GM19328 (cell line): ENCODE measurements around the gene GBGT1.

Experiments used
- ATAC-seq: cut with Tn5 transposase; IDR thresholded peaks from one replicate; pipeline ENCODE4 v1.9.1; 2021; ENCODE audit warnings: mild to moderate bottlenecking, moderate library complexity; ENCODE audit not compliant: unreplicated experiment

The GBGT1 gene

GRCh38 chr9:133166392-133166791 lies 2.7 kb upstream of the GBGT1 start:
- no peak for ATAC-seq

GRCh38 chr9:133165452-133165730 lies 1.7 kb upstream of the GBGT1 start:
- ATAC-seq: no peak

GRCh38 chr9:133164191-133164590 lies 477 bp upstream of the GBGT1 start:
- no peak for ATAC-seq

- no peak for ATAC-seq
Measured at GRCh38 chr9:133162861-133163503, 732 bp downstream of the GBGT1 start.

GRCh38 chr9:133161547-133161950 lies 2.2 kb downstream of the GBGT1 start:
- no peak for ATAC-seq

GRCh38 chr9:133160742-133161546 lies 2.8 kb downstream of the GBGT1 start:
- no peak for ATAC-seq

GRCh38 chr9:133158695-133159094 lies 5.0 kb downstream of the GBGT1 start:
- no peak for ATAC-seq

GRCh38 chr9:133155156-133155555 lies 8.6 kb downstream of the GBGT1 start:
- ATAC-seq: no peak

GRCh38 chr9:133154097-133154989 lies 9.4 kb downstream of the GBGT1 start:
- no peak for ATAC-seq

- ATAC-seq: no peak
Measured at GRCh38 chr9:133153227-133154096, 10.3 kb downstream of the GBGT1 start.

- no peak for ATAC-seq
Measured at GRCh38 chr9:133151601-133152525, 11.9 kb downstream of the GBGT1 start.

GRCh38 chr9:133151041-133151440 lies 12.7 kb downstream of the GBGT1 start:
- ATAC-seq: no peak

- peak; percentile 60 for ATAC-seq
Measured at GRCh38 chr9:133149130-133150015, 14.3 kb downstream of the GBGT1 start.

GRCh38 chr9:133148199-133149129 lies 15.2 kb downstream of the GBGT1 start:
- ATAC-seq: no peak

GRCh38 chr9:133147412-133148198 lies 16.1 kb downstream of the GBGT1 start:
- no peak for ATAC-seq

- no peak for ATAC-seq
Measured at GRCh38 chr9:133146746-133147411, 16.8 kb downstream of the GBGT1 start.
